ENCODE results near the gene NEGR1. TPM values are rescaled to one million over a fixed set of nuclear protein-coding genes. Genes with fewer than 3 reads are reported as not detected.
A peak's percentile ranks its signal among the peaks of the same experiment; 100 is the strongest.

Gene NEGR1
- total RNA-seq, 1 experiment from 2014 or later: 19.2 TPM

GRCh38 chr1:71817028-71817427 is 465.3 kb downstream of the NEGR1 start:
- Mint-ChIP-seq H3K27me3 (ENCODE audit: unreplicated experiment) (no peaks in the 10 kb centered on the region), H3K36me3 (ENCODE audit: insufficient read depth, unreplicated experiment) (no peaks in the 10 kb centered on the region), H3K4me1 (ENCODE audit: low read depth, unreplicated experiment) (no peaks in the 10 kb centered on the region), H3K27ac (ENCODE audit: unreplicated experiment) (no peak overlapping the region), H3K4me3 (ENCODE audit: low read depth, unreplicated experiment) (no peak overlapping the region), H3K9me3 (ENCODE audit: low read depth, unreplicated experiment) (peaks cover under 1% of the 10 kb centered on the region)
- TF ChIP-seq CTCF (IDR thresholded peaks at IDR 0.05; ENCODE audit: unreplicated experiment): no peak
- no TSS peak for BruUV-seq (replicated peaks)
- intact Hi-C loops (cut with micrococcal nuclease; ENCODE audit: unreplicated experiment): no loop called here
- CTCF ChIA-PET: no interaction called here
- no peak for DNase-seq

- Mint-ChIP-seq H3K27ac (ENCODE audit: unreplicated experiment) (no peak overlapping the region), H3K4me1 (ENCODE audit: low read depth, unreplicated experiment) (no peaks in the 10 kb centered on the region), H3K9me3 (ENCODE audit: low read depth, unreplicated experiment) (peaks cover 2% of the 10 kb centered on the region), H3K4me3 (ENCODE audit: low read depth, unreplicated experiment) (no peak overlapping the region), H3K27me3 (ENCODE audit: unreplicated experiment) (no peaks in the 10 kb centered on the region), H3K36me3 (ENCODE audit: insufficient read depth, unreplicated experiment) (no peaks in the 10 kb centered on the region)
- CTCF ChIA-PET: no interaction called here
- no peak for TF ChIP-seq CTCF (IDR thresholded peaks at IDR 0.05; ENCODE audit: unreplicated experiment)
- no TSS peak for BruUV-seq (replicated peaks)
- intact Hi-C loops (cut with micrococcal nuclease; ENCODE audit: unreplicated experiment): no loop called here
- DNase-seq: no peak
Measured at GRCh38 chr1:71809085-71809484, 473.3 kb downstream of the NEGR1 start.

- BruUV-seq (replicated peaks): no TSS peak
- CTCF ChIA-PET: no interaction called here
- H3K9me3 Mint-ChIP-seq (ENCODE audit: low read depth, unreplicated experiment): no peaks in the 10 kb centered on the region
- no peaks in the 10 kb centered on the region for H3K27me3 Mint-ChIP-seq (ENCODE audit: unreplicated experiment)
- no peak for TF ChIP-seq CTCF (IDR thresholded peaks at IDR 0.05; ENCODE audit: unreplicated experiment)
- intact Hi-C loops (cut with micrococcal nuclease; ENCODE audit: unreplicated experiment): no loop called here
- no peak overlapping the region for H3K4me3 Mint-ChIP-seq (ENCODE audit: low read depth, unreplicated experiment)
- H3K36me3 Mint-ChIP-seq (ENCODE audit: insufficient read depth, unreplicated experiment): no peaks in the 10 kb centered on the region
- DNase-seq: no peak
- no peak overlapping the region for H3K27ac Mint-ChIP-seq (ENCODE audit: unreplicated experiment)
- H3K4me1 Mint-ChIP-seq (ENCODE audit: low read depth, unreplicated experiment): no peaks in the 10 kb centered on the region
Measured at GRCh38 chr1:71804140-71804539, 478.2 kb downstream of the NEGR1 start.

- H3K4me1 Mint-ChIP-seq (ENCODE audit: low read depth, unreplicated experiment): peaks cover 2% of the 10 kb centered on the region
- no peak overlapping the region for H3K27ac Mint-ChIP-seq (ENCODE audit: unreplicated experiment)
- H3K4me3 Mint-ChIP-seq (ENCODE audit: low read depth, unreplicated experiment): no peak overlapping the region
- intact Hi-C loops (cut with micrococcal nuclease; ENCODE audit: unreplicated experiment): no loop called here
- H3K27me3 Mint-ChIP-seq (ENCODE audit: unreplicated experiment): no peaks in the 10 kb centered on the region
- no TSS peak for BruUV-seq (replicated peaks)
- DNase-seq: peak; percentile 2
- no peaks in the 10 kb centered on the region for H3K9me3 Mint-ChIP-seq (ENCODE audit: low read depth, unreplicated experiment)
- H3K36me3 Mint-ChIP-seq (ENCODE audit: insufficient read depth, unreplicated experiment): no peaks in the 10 kb centered on the region
- CTCF ChIA-PET: no interaction called here
- TF ChIP-seq CTCF (IDR thresholded peaks at IDR 0.05; ENCODE audit: unreplicated experiment): no peak
Measured at GRCh38 chr1:71796006-71796405, 486.3 kb downstream of the NEGR1 start.

- Mint-ChIP-seq H3K4me3 (ENCODE audit: low read depth, unreplicated experiment) (no peak overlapping the region), H3K27me3 (ENCODE audit: unreplicated experiment) (no peaks in the 10 kb centered on the region), H3K9me3 (ENCODE audit: low read depth, unreplicated experiment) (no peaks in the 10 kb centered on the region), H3K27ac (ENCODE audit: unreplicated experiment) (no peak overlapping the region), H3K36me3 (ENCODE audit: insufficient read depth, unreplicated experiment) (no peaks in the 10 kb centered on the region), H3K4me1 (ENCODE audit: low read depth, unreplicated experiment) (peaks cover 13% of the 10 kb centered on the region)
- no peak for TF ChIP-seq CTCF (IDR thresholded peaks at IDR 0.05; ENCODE audit: unreplicated experiment)
- intact Hi-C loops (cut with micrococcal nuclease; ENCODE audit: unreplicated experiment): no loop called here
- DNase-seq: no peak
- CTCF ChIA-PET: no interaction called here
- no TSS peak for BruUV-seq (replicated peaks)
Measured at GRCh38 chr1:71792264-71792663, 490.1 kb downstream of the NEGR1 start.

Measured in Calu3 (cell line).